Stomach (tissue), 9 donors: ENCODE results near the gene SEPTIN5. TPM values are rescaled to one million over a fixed set of nuclear protein-coding genes. Genes with fewer than 3 reads are reported as not detected.

Source experiments
- DNase-seq, 2 donors: peaks; one replicate each; pipeline versions ENCODE4 v3.0.0 to v3.0.0-alpha.2; 2013 to 2019
- H3K27ac ChIP-seq, 5 donors: fragments of 200-600 bp in 4 of 5; sonication (generic) in 4 of 5; one replicate each; pipeline ENCODE4 v1.5.1; 2013 to 2019; ENCODE audit warnings: mild to moderate bottlenecking in 1 of 5, moderate library complexity in 1 of 5
- H3K27me3 ChIP-seq, 3 donors: fragments of 200-600 bp; sonication (generic); one replicate each; pipeline ENCODE4 v1.5.1; 2017 to 2019; ENCODE audit warnings: mixed run types in 1 of 3
- H3K36me3 ChIP-seq, 4 donors: fragments of 200-600 bp; sonication (generic); 1 replicate in 3 of 4; 2 replicates in 1 of 4; pipeline ENCODE4 v1.5.1; 2016 to 2019
- H3K4me1 ChIP-seq, 4 donors: fragments of 200-600 bp; sonication (generic); one replicate each; pipeline ENCODE4 v1.5.1; 2016 to 2019
- H3K4me3 ChIP-seq, 4 donors: fragments of 200-600 bp; sonication (generic) in 3 of 4; one replicate each; pipeline ENCODE4 v1.5.1; 2016 to 2019; ENCODE audit warnings: mild to moderate bottlenecking in 1 of 4
- H3K9me3 ChIP-seq, 4 donors: fragments of 200-600 bp; sonication (generic); one replicate each; pipeline ENCODE4 v1.5.1; 2016 to 2019
- CTCF ChIP-seq, 7 experiments: fragments of 450-650 bp in 4 of 7; fragments of 200-600 bp in 3 of 7; sonication (generic) in 3 of 7; IDR thresholded peaks; one replicate each; pipeline ENCODE4 v1.5.1; 2016 to 2019; ENCODE audit warnings: antibody characterized with exemption in 7 of 7, control low read depth in 2 of 7, mild to moderate bottlenecking in 1 of 7
- EP300 ChIP-seq: sonication (generic); formaldehyde crosslinking; IDR thresholded peaks from one replicate; pipeline ENCODE4 v1.6.1; 2017; ENCODE audit warnings: antibody characterized with exemption
- POLR2A ChIP-seq, 4 donors: fragments of 450-650 bp; IDR thresholded peaks; one replicate each; pipeline ENCODE4 v1.6.1; 2016; ENCODE audit warnings: antibody characterized with exemption in 4 of 4, control low read depth in 2 of 4, mild to moderate bottlenecking in 1 of 4, moderate library complexity in 1 of 4
- POLR2AphosphoS5 ChIP-seq, 3 donors: sonication (generic); formaldehyde crosslinking; IDR thresholded peaks; one replicate each; pipeline ENCODE4 v1.6.1; 2016; ENCODE audit warnings: antibody characterized with exemption in 3 of 3
- WGBS, 5 donors: extraction: QIAGEN DNeasy Blood & Tissue Kit in 3 of 5; methylation state at CpG; one replicate each; pipeline versions ENCODE4 v1.1.5 to v1.1.7; 2013 to 2018; 5-methylcytosine and 5-hydroxymethylcytosine counted together
- intact Hi-C: fragments of 100-400 bp; cut with DNase I; formaldehyde crosslinking; loops from one replicate; pipeline ENCODE4 v1.15.1; 2023; ENCODE audit warnings: low total_unique reads
- polyA plus RNA-seq, 3 donors: library from polyadenylated mRNA; stranded (reverse); fragments of 200-250 nt; gene quantifications; one replicate each; pipeline ENCODE4 v1.2.3, GENCODE V29; 2013
- total RNA-seq, 5 donors: library from RNA; depleted of rRNA; stranded (reverse); fragments of >200 nt; gene quantifications; one replicate each; pipeline versions ENCODE4 v1.1.0 to v1.2.3, GENCODE V29; 2014 to 2016
- donor health status: healthy with polysubstance abuse.
- donor health status: Bipolar disorder and iron deficiency.
- donor health status: healthy.

Gene SEPTIN5
- total and polyA plus RNA-seq, 8 donors: 1.2 to 38.8 (median 12.5) TPM

GRCh38 chr22:19760058-19760950 is 46.0 kb downstream of the SEPTIN5 start, which contains the start of gene TBX1:
TSS of gene TBX1 (plus strand) at chr22:19760778. CDS start at chr22:19760844, 66 bp downstream.
- Histone ChIP-seq H3K27me3 (peaks cover 30 to 95% (median 94%) of the 10 kb centered on the region in 3 donors), H3K36me3 (no peaks in the 10 kb centered on the region), H3K9me3 (no peaks in the 10 kb centered on the region), H3K4me3 (peak within 1 kb of the TSS; percentile 12 to 42 (median 31)), H3K4me1 (peaks cover 30 to 57% (median 46%) of the 10 kb centered on the region in 4 donors), H3K27ac (no peak within 1 kb of the TSS)
- WGBS, 5 donors: 4 to 7% (median 7%) methylated on average over 26 to 65 of the region's 79 CpGs
- DNase-seq: no peak
- no peak for TF ChIP-seq EP300
- intact Hi-C loops: no loop called here

- intact Hi-C loops: no loop called here
- Histone ChIP-seq H3K4me1 (peaks cover 24 to 57% (median 46%) of the 10 kb centered on the region in 4 donors), H3K27me3 (peaks cover 34 to 95% (median 93%) of the 10 kb centered on the region in 3 donors), H3K9me3 (no peaks in the 10 kb centered on the region), H3K36me3 (no peaks in the 10 kb centered on the region), H3K4me3 (peak overlapping the region; percentile 12 to 42 (median 31)), H3K27ac (no peak overlapping the region)
- DNase-seq: no peak
- 8 to 29% (median 9%) methylated on average over 13 to 117 of the region's 117 CpGs for WGBS, 5 donors
- TF ChIP-seq EP300 (no peak), CTCF (IDR thresholded peaks at IDR 0.05) (no peak), POLR2A (IDR thresholded peaks at IDR 0.05) (no peak)
Observed at GRCh38 chr22:19760951-19761724, 46.8 kb downstream of the SEPTIN5 start.

- H3K9me3 ChIP-seq: no peaks in the 10 kb centered on the region
- TF ChIP-seq POLR2A (IDR thresholded peaks at IDR 0.05) (no peak), CTCF (IDR thresholded peaks at IDR 0.05) (no peak), EP300 (no peak), POLR2AphosphoS5 (IDR thresholded peaks at IDR 0.05) (no peak)
- H3K27me3 ChIP-seq: peaks cover 38 to 95% (median 93%) of the 10 kb centered on the region in 3 donors
- H3K4me1 ChIP-seq: peaks cover 24 to 57% (median 46%) of the 10 kb centered on the region in 4 donors
- intact Hi-C loops: no loop called here
- 62 to 78% (median 70%) methylated on average over 21 to 33 of the region's 33 CpGs for WGBS, 5 donors
- no peaks in the 10 kb centered on the region for H3K36me3 ChIP-seq
- peak overlapping the region in 1 of 4 donors; percentile 1 for H3K4me3 ChIP-seq
- no peak for DNase-seq
- no peak overlapping the region for H3K27ac ChIP-seq
Observed at GRCh38 chr22:19761725-19762567, 47.6 kb downstream of the SEPTIN5 start.

GRCh38 chr22:19762568-19763457 is 48.5 kb downstream of the SEPTIN5 start:
- Histone ChIP-seq H3K4me3 (no peak overlapping the region), H3K27ac (no peak overlapping the region), H3K27me3 (peaks cover 44 to 95% (median 93%) of the 10 kb centered on the region in 3 donors), H3K9me3 (no peaks in the 10 kb centered on the region), H3K4me1 (peaks cover 30 to 59% (median 50%) of the 10 kb centered on the region in 4 donors), H3K36me3 (no peaks in the 10 kb centered on the region)
- 71 to 87% (median 84%) methylated on average over 18 to 34 of the region's 34 CpGs for WGBS, 5 donors
- TF ChIP-seq EP300 (no peak), POLR2A (IDR thresholded peaks at IDR 0.05) (no peak), POLR2AphosphoS5 (IDR thresholded peaks at IDR 0.05) (no peak), CTCF (IDR thresholded peaks at IDR 0.05) (no peak)
- intact Hi-C loops: no loop called here
- no peak for DNase-seq
